22Rv1 (cell line): Measurements from ENCODE around the gene SUSD5.
A peak's percentile ranks its signal among the peaks of the same experiment; 100 is the strongest.

Experiments used
- H3K27ac ChIP-seq: fragments of 450-650 bp; 2 replicates; pipeline ENCODE4 v1.5.1; 2017
- CTCF ChIP-seq: fragments of 450-650 bp; IDR thresholded peaks from 2 replicates; pipeline ENCODE4 v1.5.1; 2017; ENCODE audit warnings: mild to moderate bottlenecking
- ZFX ChIP-seq: fragments of 450-650 bp; IDR thresholded peaks from 2 replicates; pipeline ENCODE4 v1.6.1; 2017; ENCODE audit warnings: antibody characterized with exemption, borderline replicate concordance

Gene SUSD5

GRCh38 chr3:33152363-33153360, 65.9 kb downstream of the SUSD5 start:
- H3K27ac ChIP-seq = no peak overlapping the region
- no peak for TF ChIP-seq CTCF
- no peak for TF ChIP-seq ZFX

- H3K27ac ChIP-seq = no peak overlapping the region
Measured at GRCh38 chr3:33149342-33149741, 69.3 kb downstream of the SUSD5 start.

GRCh38 chr3:33146791-33147445, 71.7 kb downstream of the SUSD5 start:
- TF ChIP-seq ZFX (no peak), CTCF (no peak)
- no peak overlapping the region for H3K27ac ChIP-seq

More at GRCh38 chr3:33149342-33149741, 69.3 kb downstream of the SUSD5 start:
- TF ChIP-seq ZFX (no peak), CTCF (no peak)

DNA sequence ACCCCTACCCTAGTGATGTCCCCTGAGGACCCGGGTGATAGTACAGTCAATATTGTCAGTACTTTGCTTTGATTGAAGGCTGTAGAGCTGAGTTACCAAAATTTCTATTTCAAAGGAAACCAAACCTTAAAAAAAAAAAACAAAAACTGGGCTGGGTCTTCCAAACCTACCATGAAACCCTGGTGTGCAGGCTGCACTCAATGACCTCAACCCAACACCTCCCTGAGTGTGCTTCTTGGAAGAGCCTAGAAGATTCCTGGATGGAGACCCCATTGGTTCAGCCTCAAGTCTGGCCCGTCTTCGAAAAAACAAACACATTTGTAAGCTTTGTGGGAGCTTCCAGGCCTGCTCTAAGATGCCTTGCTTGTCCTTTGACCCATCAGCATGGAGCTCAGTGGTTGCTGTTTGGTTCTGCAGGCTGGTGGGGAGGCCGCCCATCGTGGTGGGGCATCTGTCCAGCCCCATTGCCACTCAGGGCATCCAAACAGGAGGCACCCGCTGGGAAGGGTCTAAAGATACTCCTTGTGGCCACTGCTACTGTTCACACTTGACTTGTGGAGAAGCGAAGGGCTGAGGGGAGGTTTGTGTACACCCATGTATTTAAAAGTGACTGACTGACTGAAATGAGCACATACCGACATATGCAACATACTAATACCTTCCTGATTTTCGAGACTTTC, 72.6 kb downstream of the SUSD5 start:
- H3K27ac ChIP-seq = no peak overlapping the region
- no peak for TF ChIP-seq ZFX

DNA sequence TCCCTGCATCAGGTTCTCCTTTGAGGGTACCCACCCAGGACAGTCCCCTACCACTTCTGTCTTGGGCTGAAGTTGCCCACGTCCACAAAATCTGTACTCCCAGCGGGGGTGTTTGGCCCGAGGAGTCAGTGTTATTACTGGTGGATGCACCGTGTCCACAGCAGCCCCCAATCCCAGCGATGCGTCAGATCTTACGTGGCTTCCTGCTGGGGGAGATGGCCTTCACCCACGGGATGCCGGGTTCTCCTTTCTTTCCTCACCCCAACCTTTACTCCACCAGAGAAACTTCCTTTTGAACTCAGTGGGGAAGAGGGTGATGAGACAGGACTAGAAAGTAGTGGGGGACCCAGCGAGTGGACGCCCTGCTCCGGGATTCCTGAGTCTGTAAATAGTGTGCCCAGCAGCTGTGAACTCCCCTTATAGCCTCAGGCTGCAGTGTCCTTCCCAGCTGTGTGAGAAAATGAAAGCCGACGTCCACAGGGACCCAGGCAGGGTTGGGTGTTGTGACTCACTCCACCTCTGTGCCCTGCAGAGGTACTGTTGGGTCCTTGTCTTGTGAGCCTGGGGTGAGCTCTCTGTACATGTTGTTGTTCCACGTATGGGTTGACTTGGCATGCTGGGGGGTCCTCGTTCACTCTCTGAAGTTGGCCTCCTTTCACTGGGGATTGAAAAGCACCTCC, 73.2 kb downstream of the SUSD5 start:
- H3K27ac ChIP-seq = no peak overlapping the region
- no peak for TF ChIP-seq ZFX

GRCh38 chr3:33144433-33144832, 74.2 kb downstream of the SUSD5 start:
- H3K27ac ChIP-seq = no peak overlapping the region
- TF ChIP-seq CTCF (peak; percentile 77), ZFX (no peak)

DNA sequence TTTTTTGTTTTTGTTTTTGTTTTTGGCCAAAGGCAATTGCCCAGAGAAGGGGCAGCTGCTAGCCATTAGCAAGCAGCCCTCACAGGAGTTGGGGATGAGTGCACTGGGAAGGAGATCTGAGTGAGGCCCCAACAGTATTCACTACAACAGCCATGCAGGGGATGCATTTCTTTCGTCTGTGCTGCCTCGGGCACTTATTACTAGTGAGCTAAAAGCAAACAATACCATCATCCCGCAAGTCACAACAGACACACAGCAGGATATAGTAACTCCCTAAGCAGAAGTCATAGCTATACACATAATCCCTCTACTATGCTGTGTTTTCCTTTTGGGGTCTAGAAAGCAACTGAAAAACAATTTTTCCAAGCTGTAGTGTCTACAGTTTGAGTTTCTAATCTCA, 77.6 kb downstream of the SUSD5 start:
- H3K27ac ChIP-seq = no peak overlapping the region
- TF ChIP-seq CTCF (no peak), ZFX (no peak)
